PC-9 (cell line): ENCODE data around the gene TMC8.

Source experiments
- CTCF ChIP-seq: fragments of 200-600 bp; sonication (generic); conservative IDR thresholded peaks from 2 replicates; pipeline ENCODE4 v1.6.1; 2017; ENCODE audit warnings: mixed run types, antibody characterized with exemption, mild to moderate bottlenecking, moderate library complexity
- EZH2 ChIP-seq: fragments of 200-600 bp; sonication (generic); IDR thresholded peaks from 2 replicates; pipeline ENCODE4 v1.8.0; 2017; ENCODE audit warnings: antibody characterized with exemption, low read depth

- peak; percentile 83 for TF ChIP-seq CTCF
- TF ChIP-seq EZH2, result no peak
Measured at GRCh38 chr17:78186692-78187595, 56.4 kb downstream of the TMC8 start, which contains the start of the genes AFMID and TK1.
